RWPE1 (cell line): ENCODE results near the gene GDNF.

ENCODE experiments used
- CTCF ChIA-PET: fragments of 350-600 bp; sonication (Branson Sonifier 250); formaldehyde crosslinking; extraction: SDS; loops from one replicate; lab custom pipeline; 2021; lab: Yijun Ruan, JAX
- POLR2A ChIA-PET: fragments of 400-600 bp; formaldehyde crosslinking; extraction: SDS; loops from one replicate; lab custom pipeline; 2020; ENCODE audit warnings: antibody characterized with exemption; ENCODE audit not compliant: low non-redundant PET; lab: Yijun Ruan, JAX
- DNase-seq: peaks from one replicate; pipeline ENCODE4 v3.0.0; 2012; ENCODE audit warnings: low spot score
- H3K27ac ChIP-seq: fragments of 450-650 bp; 2 replicates; pipeline ENCODE4 v1.5.1; 2017
- CTCF ChIP-seq: fragments of 450-650 bp; conservative IDR thresholded peaks from 2 replicates; pipeline ENCODE4 v1.5.1; 2017; ENCODE audit warnings: low read depth, mild to moderate bottlenecking

GDNF gene

DNA sequence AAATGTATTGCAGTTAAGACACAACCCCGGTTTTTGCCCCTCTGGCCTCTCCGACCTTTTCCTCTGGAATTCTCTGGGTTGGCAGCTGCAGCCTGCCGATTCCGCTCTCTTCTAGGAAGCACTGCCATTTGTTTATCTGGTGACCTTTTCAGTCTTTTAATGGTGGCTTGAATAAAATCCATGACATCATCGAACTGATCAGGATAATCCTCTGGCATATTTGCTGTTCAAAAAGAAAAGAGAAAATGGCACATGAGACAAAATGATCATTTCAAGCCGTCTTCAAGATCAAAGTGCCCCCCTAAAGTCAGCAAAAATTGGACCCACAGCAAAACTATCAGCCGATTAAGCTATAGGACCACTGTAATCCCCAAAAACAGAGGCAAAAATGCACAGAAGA is 23.9 kb downstream of the GDNF start:
- no peak for DNase-seq
- ChIA-PET POLR2A (no interaction called here), CTCF (interaction anchor here (1.1 kb wide), 1 partner anchor 21 kb away, joined by 3 read pairs; no protein-coding TSS in a partner anchor)
- H3K27ac ChIP-seq, result no peak overlapping the region
- no peak for TF ChIP-seq CTCF

GRCh38 chr5:37814699-37815098 is 25.1 kb downstream of the GDNF start:
- POLR2A ChIA-PET, result interaction anchor here (0.7 kb wide), 1 partner anchor 440 kb away, joined by 3 read pairs; no protein-coding TSS in a partner anchor

DNA sequence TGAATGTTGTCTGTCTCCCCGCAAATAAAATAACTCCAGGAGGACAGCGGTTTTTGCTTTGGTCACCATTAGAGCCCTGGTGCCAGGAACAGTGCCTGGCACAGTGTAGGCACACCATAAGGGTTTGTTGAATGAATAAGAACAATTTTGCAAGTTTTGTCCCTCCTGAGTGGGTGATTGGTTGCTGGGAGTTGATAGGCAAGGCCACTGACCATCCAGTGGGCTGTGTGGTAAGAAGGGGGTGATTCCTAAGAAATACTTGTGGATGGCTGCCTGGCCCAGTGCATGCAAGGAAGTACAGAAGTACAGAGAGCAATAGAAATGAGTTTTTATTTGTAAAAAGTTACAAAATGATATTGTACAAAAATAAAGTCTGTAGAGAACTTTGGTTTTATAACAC is 27.5 kb downstream of the GDNF start:
- no peak overlapping the region for H3K27ac ChIP-seq
- no peak for DNase-seq
- ChIA-PET POLR2A (no interaction called here), CTCF (no interaction called here)
- no peak for TF ChIP-seq CTCF

More at GRCh38 chr5:37814699-37815098, 25.1 kb downstream of the GDNF start:
- DNase-seq, result peak; percentile 72
- no peak overlapping the region for H3K27ac ChIP-seq
- CTCF ChIA-PET, result interaction anchor here (0.6 to 1.1 kb wide), 2 partner anchors 22 to 179 kb away, joined by 3 read pairs; no protein-coding TSS in a partner anchor
- no peak for TF ChIP-seq CTCF

- CTCF ChIA-PET, result interaction anchor here (0.9 kb wide), 1 partner anchor 381 kb away, joined by 3 read pairs; no protein-coding TSS in a partner anchor
- no peak for DNase-seq
- TF ChIP-seq CTCF, result no peak
- H3K27ac ChIP-seq, result no peak overlapping the region
- POLR2A ChIA-PET, result no interaction called here
These were observed 28.0 kb downstream of the GDNF start for GRCh38 chr5:37811866-37812265.

DNA sequence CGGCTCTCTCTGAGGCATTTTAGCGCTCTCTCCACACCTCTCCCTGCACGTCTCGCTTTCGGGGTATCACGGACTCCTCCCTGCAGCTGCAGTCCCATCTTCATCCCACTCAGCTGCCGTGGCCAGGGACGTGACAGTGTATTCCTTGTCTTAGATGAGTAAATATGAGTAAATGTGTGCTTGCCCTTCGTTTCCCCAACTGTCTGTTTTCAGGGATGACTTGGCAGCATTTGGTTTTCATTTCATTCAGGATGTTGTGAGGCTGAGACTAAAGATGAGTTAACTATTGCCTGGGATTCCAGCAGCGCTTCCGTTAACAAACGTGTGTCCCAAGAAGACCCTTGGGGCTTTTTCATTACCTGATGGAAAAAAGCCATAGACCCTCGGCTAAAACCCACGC is 29.5 kb downstream of the GDNF start:
- no peak for TF ChIP-seq CTCF
- no peak overlapping the region for H3K27ac ChIP-seq
- POLR2A ChIA-PET, result no interaction called here
- CTCF ChIA-PET, result interaction anchor here (0.6 kb wide), 1 partner anchor 11 kb away, joined by 3 read pairs; no protein-coding TSS in a partner anchor
- no peak for DNase-seq

DNA sequence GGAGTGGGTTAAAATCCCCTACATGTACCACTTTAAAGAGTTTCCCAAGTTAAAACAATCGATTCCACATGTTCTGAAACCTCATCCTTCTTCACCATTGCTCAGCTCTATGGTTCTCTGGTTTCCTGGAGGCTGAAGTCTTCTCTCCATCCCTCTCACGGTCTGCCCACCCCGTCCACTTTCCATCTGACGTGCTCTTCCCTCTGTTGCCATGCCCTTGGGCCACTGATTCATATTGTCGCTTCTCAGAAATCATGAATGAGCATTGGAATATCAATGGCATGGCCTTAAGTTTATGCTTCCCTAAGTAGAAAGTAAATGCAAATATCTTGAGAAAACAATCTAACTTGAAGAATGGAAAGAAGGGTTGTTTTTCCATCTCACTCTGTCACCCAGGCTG is 30.9 kb downstream of the GDNF start:
- H3K27ac ChIP-seq, result no peak overlapping the region
- DNase-seq, result no peak
- TF ChIP-seq CTCF, result no peak
- ChIA-PET POLR2A (no interaction called here), CTCF (interaction anchor here (0.6 to 0.7 kb wide), 2 partner anchors 26 to 398 kb away, joined by 3 to 4 read pairs; no protein-coding TSS in a partner anchor)
